WERI-Rb-1 (cell line): ENCODE results near the gene C10orf143.
A peak's percentile ranks its signal among the peaks of the same experiment; 100 is the strongest.

Source experiments
- DNase-seq: peaks from one replicate; pipeline ENCODE4 v3.0.0-alpha.2; 2020
- H3K27ac ChIP-seq: fragments of 250-450 bp; sonication (Bioruptor Pico); 2 replicates; pipeline ENCODE4 v1.5.1; 2020; ENCODE audit warnings: mild to moderate bottlenecking, moderate library complexity
- H3K27me3 ChIP-seq: fragments of 250-450 bp; sonication (Bioruptor Pico); 2 replicates; pipeline ENCODE4 v1.5.1; 2021; ENCODE audit warnings: mild to moderate bottlenecking, low read depth, moderate library complexity; ENCODE audit not compliant: insufficient read depth, severe bottlenecking
- H3K36me3 ChIP-seq: fragments of 250-450 bp; sonication (Bioruptor Pico); 2 replicates; pipeline ENCODE4 v1.5.1; 2020; ENCODE audit warnings: mild to moderate bottlenecking, moderate library complexity
- H3K4me3 ChIP-seq: 2 replicates; pipeline ENCODE4 v1.5.1; 2011; ENCODE audit warnings: low read depth, mild to moderate bottlenecking, control low read depth, low read length
- H3K9me3 ChIP-seq: fragments of 250-450 bp; sonication (Bioruptor Pico); 2 replicates; pipeline ENCODE4 v1.5.1; 2021; ENCODE audit warnings: mild to moderate bottlenecking, moderate library complexity; ENCODE audit not compliant: severe bottlenecking
- TF ChIP-seq, protein P1 (sequence below): IDR thresholded peaks from 2 replicates; pipeline ENCODE4 v1.5.1; 2011; ENCODE audit warnings: low read depth, mild to moderate bottlenecking, control low read depth, inconsistent platforms, low read length

Gene C10orf143

DNA sequence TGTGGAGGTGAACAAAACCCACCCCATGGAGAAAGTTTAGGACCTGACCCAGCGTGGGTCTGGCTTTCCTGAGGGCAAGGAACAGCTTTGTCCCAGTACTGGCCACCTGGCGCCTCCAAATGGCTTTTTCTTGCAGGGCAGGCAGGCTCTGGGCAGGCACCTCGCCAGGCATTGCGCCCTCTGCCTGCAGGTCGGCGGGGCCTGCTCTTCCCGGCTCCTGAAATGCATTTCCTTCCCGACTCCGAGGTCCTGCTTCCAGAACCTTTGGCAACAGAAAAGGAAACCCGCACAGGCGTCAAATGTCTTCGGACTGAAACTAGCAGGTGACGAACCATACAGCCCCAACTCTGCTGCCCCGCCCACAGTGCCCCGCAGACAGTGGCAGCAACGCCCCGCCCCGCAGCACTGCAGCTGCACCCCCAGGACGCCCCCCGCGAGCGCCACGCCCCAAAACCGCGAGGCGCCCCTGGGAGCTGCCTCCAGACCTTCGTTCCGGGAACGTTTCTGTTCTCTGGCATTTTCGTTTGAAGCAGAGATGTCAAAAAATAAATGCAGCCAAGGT, 65.5 kb downstream of the C10orf143 start:
- no peaks in the 10 kb centered on the region for H3K36me3 ChIP-seq
- no peaks in the 10 kb centered on the region for H3K27me3 ChIP-seq
- no peak overlapping the region for H3K27ac ChIP-seq
- TF ChIP-seq, protein P1, sequence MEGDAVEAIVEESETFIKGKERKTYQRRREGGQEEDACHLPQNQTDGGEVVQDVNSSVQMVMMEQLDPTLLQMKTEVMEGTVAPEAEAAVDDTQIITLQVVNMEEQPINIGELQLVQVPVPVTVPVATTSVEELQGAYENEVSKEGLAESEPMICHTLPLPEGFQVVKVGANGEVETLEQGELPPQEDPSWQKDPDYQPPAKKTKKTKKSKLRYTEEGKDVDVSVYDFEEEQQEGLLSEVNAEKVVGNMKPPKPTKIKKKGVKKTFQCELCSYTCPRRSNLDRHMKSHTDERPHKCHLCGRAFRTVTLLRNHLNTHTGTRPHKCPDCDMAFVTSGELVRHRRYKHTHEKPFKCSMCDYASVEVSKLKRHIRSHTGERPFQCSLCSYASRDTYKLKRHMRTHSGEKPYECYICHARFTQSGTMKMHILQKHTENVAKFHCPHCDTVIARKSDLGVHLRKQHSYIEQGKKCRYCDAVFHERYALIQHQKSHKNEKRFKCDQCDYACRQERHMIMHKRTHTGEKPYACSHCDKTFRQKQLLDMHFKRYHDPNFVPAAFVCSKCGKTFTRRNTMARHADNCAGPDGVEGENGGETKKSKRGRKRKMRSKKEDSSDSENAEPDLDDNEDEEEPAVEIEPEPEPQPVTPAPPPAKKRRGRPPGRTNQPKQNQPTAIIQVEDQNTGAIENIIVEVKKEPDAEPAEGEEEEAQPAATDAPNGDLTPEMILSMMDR: peak; percentile 94
- H3K9me3 ChIP-seq: no peaks in the 10 kb centered on the region
- no peak overlapping the region for H3K4me3 ChIP-seq
- peak; percentile 67 for DNase-seq

DNA sequence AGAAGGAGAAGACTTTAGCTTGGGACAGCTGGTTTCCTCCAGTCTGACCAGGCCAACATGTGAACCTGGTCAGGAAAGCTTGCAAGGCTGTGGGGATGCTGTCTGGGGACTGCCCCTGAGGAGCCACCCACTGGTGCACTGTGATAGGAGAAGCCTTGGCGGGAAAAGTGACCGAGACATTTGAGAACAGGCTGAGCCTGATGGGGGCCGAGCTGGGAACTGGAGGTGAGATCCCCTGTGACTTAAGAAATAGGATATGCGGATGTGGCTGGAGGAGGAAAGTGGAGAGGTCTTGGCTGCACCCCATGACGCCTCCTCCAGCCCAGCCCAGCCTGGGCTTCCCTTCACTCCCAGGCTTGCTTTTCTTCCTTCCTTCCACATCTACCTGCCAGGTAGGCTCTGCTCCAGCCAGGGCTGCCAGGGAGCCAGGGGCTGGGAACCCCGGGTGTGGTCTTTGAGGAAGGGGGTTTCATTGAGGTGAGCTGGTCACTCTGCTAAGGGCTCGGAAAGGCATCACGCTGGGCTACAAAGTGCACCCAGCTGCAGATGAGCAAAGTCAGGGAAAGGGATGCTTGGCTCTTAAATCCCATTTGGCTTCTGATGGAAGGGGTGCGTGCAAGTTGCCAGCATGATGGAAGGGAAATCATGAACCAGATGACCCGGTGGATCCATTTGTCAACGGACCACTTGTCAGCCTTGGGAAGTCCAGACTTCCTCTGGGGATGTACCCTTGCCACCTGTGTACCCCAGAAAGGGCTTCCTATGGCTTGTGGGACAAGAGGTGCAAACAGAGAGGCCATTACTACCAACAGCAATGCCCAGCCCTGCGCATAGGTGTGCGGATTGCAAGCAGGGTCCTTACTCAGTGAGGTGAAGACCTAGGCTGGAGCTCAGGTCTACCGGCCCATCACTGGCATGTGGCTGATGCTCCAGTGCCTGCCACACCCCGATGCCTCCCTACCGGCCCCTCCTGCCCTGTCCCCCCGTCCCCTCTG, 66.3 kb downstream of the C10orf143 start:
- Histone ChIP-seq H3K4me3 (no peak overlapping the region), H3K27me3 (no peaks in the 10 kb centered on the region), H3K27ac (no peak overlapping the region), H3K36me3 (no peaks in the 10 kb centered on the region), H3K9me3 (no peaks in the 10 kb centered on the region)
- no peak for DNase-seq
- TF ChIP-seq, protein P1: no peak

DNA sequence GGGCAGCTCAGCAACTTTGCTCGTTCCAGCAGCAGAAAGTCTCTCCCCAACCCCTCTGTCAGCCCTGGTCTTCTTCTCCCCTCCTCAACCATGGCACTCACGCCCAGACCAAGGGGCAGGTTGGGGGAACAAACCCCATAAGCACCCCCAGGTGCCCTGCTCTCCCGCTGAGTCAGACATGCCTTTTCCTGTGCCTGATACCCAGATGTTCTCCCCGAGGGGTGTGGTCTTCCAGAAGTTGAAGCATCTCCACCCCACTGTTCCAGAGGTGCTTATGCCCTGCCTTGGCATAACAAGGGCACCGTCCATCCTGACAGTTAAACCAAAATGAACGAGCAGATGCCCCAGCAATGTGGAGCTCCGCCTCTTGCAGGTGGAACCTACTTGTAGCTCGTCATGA, 67.1 kb downstream of the C10orf143 start:
- H3K9me3 ChIP-seq: no peaks in the 10 kb centered on the region
- DNase-seq: no peak
- no peaks in the 10 kb centered on the region for H3K36me3 ChIP-seq
- no peak overlapping the region for H3K27ac ChIP-seq
- H3K27me3 ChIP-seq: no peaks in the 10 kb centered on the region
- no peak overlapping the region for H3K4me3 ChIP-seq
- TF ChIP-seq, protein P1: no peak

DNA sequence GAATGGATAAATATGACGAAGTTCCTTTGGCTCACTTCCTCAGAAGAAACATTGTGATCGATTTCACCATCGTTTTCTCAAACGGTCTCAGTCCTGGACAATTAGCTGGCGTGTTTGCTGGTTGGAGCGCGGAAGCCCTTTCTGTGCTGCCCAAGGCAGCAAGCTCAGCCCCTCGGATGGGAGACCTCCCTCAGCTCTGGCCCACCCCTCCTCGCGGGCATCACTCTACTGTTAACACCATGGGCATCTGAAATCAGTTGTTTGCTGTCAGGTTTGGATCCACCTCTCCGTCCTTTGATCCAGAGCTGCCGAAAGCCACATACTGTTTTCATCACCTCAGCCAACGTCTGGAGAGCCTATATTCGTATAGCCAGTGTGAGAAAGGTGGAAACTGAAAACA, 68.2 kb downstream of the C10orf143 start:
- TF ChIP-seq, protein P1: no peak
- H3K4me3 ChIP-seq: no peak overlapping the region
- no peaks in the 10 kb centered on the region for H3K9me3 ChIP-seq
- DNase-seq: no peak
- H3K27me3 ChIP-seq: no peaks in the 10 kb centered on the region
- H3K36me3 ChIP-seq: no peaks in the 10 kb centered on the region
- no peak overlapping the region for H3K27ac ChIP-seq

DNA sequence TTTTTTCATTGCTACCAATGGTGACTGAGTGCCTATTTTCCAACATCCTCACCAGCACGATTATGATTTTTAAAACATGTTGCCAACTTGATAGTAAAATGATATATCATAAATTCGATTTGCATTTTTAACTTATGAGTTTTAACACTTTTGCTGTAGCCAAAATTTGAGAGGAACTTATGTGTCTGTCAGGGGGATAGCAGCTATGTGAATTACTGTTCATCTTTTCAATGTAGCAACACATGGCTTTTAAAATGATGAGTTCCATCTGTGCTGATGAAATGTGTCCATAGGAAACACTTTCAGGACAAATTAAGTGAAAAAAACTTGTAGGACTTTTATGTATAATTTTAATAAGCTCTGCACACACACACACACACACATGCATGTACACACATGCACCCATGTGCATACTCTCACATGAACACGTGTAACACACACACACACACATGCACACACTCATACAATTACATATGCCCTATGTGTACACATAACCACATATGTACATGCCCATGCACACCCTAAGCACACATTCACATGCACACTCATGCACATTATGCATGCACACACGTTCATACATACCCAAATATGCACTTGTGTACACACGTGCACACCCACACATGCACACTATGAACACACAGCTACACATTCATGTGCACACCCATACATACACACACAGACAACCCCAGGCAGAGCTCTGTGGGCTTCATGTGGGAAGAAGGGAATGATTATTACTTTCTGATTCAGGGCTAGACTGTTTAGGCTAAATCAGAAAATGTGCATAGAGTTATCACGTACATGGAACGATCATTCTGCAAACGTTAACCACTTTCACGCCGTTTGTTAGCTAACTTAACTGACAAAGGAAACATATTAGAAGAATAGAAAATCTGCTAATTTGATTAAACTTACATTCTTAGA, 68.9 kb downstream of the C10orf143 start:
- TF ChIP-seq, protein P1: no peak
- no peaks in the 10 kb centered on the region for H3K27me3 ChIP-seq
- H3K9me3 ChIP-seq: no peaks in the 10 kb centered on the region
- H3K27ac ChIP-seq: no peak overlapping the region
- H3K36me3 ChIP-seq: no peaks in the 10 kb centered on the region
- no peak for DNase-seq
- no peak overlapping the region for H3K4me3 ChIP-seq
